ENCODE results near the gene RAB25. TPM values are rescaled to one million over a fixed set of nuclear protein-coding genes. Genes with fewer than 3 reads are reported as not detected.
A peak's percentile ranks its signal among the peaks of the same experiment; 100 is the strongest.

RAB25 gene
- total and polyA plus RNA-seq, 2 of the 13 experiments (the other 11 are each of a cell fraction or from before 2014, with no cell fraction given) = 0.20 to 0.22 TPM

- TF ChIP-seq, protein P1, sequence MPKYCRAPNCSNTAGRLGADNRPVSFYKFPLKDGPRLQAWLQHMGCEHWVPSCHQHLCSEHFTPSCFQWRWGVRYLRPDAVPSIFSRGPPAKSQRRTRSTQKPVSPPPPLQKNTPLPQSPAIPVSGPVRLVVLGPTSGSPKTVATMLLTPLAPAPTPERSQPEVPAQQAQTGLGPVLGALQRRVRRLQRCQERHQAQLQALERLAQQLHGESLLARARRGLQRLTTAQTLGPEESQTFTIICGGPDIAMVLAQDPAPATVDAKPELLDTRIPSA (CRISPR knock-in tag; IDR thresholded peaks at IDR 0.05; ENCODE audit: borderline replicate concordance) = no peak
- TF ChIP-seq GZF1 (CRISPR knock-in tag; IDR thresholded peaks at IDR 0.05) (no peak), CEBPB (IDR thresholded peaks at IDR 0.05; ENCODE audit: borderline replicate concordance, low read depth, low read length) (no peak), HCFC1 (IDR thresholded peaks at IDR 0.05; ENCODE audit: low read depth, low read length) (no peak; the same call in 1 of the 2 replicates), ZBTB49 (CRISPR knock-in tag; IDR thresholded peaks at IDR 0.05; ENCODE audit: borderline replicate concordance) (no peak), MTA1 (CRISPR knock-in tag; IDR thresholded peaks at IDR 0.05; ENCODE audit: borderline replicate concordance) (no peak), ZNF350 (CRISPR knock-in tag; IDR thresholded peaks at IDR 0.05; ENCODE audit: borderline replicate concordance, low read depth) (no peak), THAP11 (CRISPR knock-in tag; IDR thresholded peaks at IDR 0.05) (peak; percentile 85), ZNF468 (CRISPR knock-in tag; IDR thresholded peaks at IDR 0.05) (no peak), SMAD1 (CRISPR knock-in tag; IDR thresholded peaks at IDR 0.05; ENCODE audit: borderline replicate concordance, low read depth) (no peak), CC2D1A (CRISPR knock-in tag; IDR thresholded peaks at IDR 0.05) (no peak), ZNF207 (IDR thresholded peaks at IDR 0.05; ENCODE audit: borderline replicate concordance) (no peak), RAD21 (CRISPR knock-in tag; IDR thresholded peaks at IDR 0.05) (peak; percentile 67; the same call in 1 of the 2 replicates), HES4 (CRISPR knock-in tag; IDR thresholded peaks at IDR 0.05; ENCODE audit: borderline replicate concordance) (no peak), RORA (CRISPR knock-in tag; IDR thresholded peaks at IDR 0.05) (no peak), BCLAF1 (IDR thresholded peaks at IDR 0.05) (no peak), CEBPG (CRISPR knock-in tag; IDR thresholded peaks at IDR 0.05) (no peak), BCL6 (CRISPR knock-in tag; IDR thresholded peaks at IDR 0.05) (0 out of 2 replicates have a peak, but pooled peaks have one; percentile 11), SOX5 (CRISPR knock-in tag; IDR thresholded peaks at IDR 0.05; ENCODE audit: borderline replicate concordance) (no peak)
- TF ChIP-seq, protein P2, sequence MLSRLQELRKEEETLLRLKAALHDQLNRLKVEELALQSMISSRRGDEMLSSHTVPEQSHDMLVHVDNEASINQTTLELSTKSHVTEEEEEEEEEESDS (CRISPR knock-in tag; IDR thresholded peaks at IDR 0.05; ENCODE audit: borderline replicate concordance) = no peak
- TF ChIP-seq, protein P3, sequence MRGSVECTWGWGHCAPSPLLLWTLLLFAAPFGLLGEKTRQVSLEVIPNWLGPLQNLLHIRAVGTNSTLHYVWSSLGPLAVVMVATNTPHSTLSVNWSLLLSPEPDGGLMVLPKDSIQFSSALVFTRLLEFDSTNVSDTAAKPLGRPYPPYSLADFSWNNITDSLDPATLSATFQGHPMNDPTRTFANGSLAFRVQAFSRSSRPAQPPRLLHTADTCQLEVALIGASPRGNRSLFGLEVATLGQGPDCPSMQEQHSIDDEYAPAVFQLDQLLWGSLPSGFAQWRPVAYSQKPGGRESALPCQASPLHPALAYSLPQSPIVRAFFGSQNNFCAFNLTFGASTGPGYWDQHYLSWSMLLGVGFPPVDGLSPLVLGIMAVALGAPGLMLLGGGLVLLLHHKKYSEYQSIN (CRISPR knock-in tag; IDR thresholded peaks at IDR 0.05; ENCODE audit: borderline replicate concordance) = no peak
- TF ChIP-seq, protein P4, sequence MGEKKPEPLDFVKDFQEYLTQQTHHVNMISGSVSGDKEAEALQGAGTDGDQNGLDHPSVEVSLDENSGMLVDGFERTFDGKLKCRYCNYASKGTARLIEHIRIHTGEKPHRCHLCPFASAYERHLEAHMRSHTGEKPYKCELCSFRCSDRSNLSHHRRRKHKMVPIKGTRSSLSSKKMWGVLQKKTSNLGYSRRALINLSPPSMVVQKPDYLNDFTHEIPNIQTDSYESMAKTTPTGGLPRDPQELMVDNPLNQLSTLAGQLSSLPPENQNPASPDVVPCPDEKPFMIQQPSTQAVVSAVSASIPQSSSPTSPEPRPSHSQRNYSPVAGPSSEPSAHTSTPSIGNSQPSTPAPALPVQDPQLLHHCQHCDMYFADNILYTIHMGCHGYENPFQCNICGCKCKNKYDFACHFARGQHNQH (CRISPR knock-in tag; IDR thresholded peaks at IDR 0.05) = 0 out of 2 replicates have a peak, but pooled peaks have one; percentile 44
Observed at GRCh38 chr1:156025876-156026275, 35.1 kb upstream of the RAB25 start (continued).
